UCSD-AML1 (cell line): ENCODE results near the gene APBA2.

Source experiments
- DNase-seq: peaks from one replicate; lab custom pipeline; 2025; ENCODE audit not compliant: unreplicated experiment; lab: John Stamatoyannopoulos, UW

Gene APBA2

DNA sequence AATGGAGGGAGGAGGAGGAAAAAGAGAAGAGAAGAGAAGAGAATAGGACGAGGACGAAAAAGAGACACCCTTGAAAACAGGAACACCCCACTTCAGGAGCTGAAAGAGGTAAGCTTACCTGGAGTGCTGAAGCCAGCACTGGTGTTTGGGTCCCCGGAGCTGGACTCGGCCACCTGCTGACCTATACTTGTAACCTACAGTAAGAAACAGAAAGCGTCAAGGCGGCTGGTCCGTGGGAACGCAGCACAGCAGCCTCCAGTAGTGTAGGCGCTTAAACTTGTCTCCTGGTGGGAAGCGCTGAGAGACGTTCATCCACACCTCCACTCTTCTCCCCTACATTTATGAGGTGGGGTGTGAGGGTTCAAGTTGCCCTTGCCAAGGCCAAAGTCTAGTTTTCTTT is 242.9 kb downstream of the APBA2 start:
- DNase-seq, result no peak

DNA sequence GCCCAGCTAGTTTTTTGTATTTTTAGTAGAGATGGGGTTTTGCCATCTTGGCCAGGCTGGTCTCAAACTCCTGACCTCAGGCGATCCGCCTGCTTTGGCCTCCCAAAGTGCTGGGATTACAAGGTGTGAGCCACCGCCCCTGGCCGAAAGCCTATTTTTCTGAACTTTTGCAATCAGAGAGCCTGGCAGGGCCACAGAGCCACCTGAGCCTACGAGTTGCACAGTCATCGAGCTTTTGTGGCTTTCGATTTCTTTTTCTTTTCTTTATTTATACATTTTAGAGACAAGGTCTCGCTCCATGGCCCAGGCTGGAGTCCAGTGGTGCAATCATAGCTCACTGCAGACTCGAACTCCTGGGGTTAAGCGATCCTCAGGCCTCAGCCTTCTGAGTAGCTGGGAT is 243.4 kb downstream of the APBA2 start:
- no peak for DNase-seq

DNA sequence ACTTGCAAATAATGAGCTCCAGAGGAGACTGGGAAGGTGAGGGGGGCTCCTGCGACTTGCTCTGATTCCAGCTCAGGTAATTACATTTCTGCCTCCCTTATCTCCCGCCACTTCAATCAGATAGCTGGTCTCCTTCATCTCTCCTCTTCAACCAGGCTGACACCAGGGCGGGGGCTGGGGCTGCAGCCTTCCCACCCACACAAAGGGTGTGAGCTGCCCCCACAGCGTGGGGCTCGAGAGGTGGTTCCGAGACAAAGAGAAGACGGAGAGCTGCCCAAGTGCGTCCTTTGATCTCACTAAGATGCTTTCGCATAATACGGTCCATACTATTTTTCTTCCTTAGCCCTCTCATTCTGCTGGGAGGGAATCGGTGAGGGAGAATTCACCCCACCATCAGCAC is 244.2 kb downstream of the APBA2 start:
- no peak for DNase-seq

DNA sequence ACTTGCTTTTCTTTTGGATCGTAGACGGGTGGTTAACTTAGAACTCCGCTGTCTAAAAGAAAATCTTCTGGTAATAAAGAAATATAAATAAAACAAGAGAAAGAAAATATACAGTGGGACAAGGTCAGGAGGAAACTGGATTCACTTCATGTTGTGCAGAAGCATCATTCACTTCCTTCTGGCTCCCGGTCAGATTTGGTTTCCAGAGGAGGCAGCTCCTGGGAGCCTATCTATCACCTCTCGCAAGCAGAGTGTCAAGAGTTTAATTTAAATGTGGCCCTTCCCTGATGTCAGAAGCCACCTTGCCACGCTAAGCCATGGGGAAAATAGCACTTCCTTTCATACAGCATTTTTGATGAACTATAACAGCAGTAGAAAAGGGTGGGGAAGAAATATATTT is 244.7 kb downstream of the APBA2 start:
- no peak for DNase-seq

DNA sequence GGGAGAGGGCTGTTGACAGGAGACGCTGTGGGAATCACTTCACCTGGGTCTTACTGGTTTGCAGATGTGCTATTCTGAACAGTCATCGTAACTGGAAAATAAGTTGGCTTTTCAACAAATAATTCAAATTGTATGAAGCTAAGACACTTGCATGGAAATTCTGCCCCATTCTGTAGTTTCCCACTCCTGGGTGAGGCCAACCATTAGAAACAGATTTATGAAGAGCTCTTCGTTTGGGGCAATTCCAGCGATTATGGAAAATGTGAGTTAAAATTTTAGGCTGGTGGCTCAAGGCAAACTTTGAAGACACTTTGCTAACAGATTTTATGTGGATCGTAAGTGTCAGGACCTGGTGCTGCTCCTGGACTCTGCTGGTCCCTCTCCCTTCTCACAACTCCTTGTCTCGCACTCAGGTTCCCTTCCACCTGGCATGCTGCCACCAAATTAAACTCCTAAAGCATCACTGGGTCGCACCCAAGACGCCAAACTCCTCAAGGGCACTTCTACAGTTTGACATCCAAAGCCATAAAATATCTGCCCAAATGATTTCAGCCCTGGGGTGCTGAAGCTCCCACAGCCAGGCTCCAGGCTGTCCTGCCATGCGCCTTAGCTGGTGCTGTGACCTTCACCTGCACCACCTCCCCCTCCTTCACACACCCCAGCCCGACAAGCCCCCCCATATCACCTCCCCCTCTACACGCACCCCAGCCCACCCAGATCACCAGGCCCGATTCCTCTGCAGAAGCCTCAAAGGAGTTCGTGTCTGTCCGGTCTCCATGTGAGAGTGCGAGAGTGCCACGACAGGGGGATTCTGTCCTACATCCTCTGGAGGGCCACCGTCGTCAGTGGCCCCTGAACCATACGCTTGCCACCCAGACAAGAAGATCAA is 245.4 kb downstream of the APBA2 start:
- no peak for DNase-seq

DNA sequence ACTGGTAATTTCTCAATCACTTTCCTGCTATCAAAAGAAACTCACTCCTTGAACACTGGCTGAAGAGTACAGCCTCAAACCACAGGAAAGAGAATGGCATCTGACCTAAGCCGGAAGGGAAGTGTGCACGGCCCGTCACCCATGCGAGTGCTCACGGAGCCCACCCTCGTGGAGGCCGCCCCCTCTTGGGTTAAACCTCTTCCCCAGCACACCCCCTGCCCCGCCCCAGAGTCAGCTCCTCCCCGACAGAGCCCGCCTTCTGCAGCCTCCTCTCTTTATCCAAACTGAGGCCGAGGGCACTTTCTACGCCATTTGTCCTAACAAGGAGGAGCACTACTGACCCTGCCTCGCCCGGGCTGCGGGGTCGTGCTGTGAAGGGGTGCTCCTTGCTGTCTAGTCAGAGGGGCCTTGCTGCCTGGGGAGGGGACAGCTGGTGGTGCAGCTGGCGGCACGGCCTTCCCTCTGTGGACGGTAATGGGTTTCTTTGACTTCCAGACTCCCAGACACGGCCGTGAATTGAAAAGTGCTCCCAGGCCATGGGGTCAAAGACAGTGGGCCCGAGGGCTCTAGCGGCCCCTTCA is 246.2 kb downstream of the APBA2 start:
- DNase-seq, result peak; percentile 36

DNA sequence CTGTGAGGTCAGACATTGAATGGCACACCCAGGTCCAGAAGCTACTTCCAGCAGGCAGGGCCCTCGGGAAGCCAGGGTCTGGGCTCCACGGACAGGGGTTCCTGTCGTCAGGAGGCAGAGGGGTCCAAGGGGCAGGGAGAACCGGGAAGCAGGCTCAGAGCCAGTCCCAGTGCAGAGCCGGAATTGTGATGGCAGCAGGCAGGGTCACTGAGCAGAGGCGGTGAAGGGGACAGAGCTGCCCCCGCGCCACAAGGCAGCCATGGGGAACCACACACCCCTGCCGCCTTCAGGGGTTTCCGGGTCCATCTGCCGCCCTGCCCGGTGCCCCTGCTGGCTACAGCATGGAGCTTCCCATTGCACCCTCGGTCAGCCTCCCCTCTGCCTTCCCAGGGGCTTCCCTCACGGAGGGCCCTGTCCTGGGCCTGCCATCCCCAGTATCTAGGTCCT is 247.0 kb downstream of the APBA2 start:
- DNase-seq, result no peak

DNA sequence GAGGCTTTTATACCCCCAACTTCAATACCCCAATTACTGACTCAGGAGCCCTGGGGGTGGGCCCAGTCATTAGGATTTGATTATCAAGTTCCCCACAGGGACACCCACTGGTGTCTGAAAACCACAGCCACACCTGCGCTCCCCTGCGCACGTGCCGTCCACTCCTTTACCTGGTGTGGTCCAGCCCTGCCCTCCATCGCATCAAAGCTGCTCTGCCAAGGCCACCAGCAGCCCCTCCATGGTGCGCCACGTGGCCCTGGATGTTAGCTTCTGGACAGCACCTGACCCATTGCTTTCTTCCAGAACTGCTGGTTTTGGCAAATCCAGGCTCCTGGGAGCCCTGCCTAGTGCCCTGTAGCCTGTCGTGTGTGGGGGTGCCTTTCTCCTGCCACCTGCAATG is 247.5 kb downstream of the APBA2 start:
- DNase-seq, result no peak

DNA sequence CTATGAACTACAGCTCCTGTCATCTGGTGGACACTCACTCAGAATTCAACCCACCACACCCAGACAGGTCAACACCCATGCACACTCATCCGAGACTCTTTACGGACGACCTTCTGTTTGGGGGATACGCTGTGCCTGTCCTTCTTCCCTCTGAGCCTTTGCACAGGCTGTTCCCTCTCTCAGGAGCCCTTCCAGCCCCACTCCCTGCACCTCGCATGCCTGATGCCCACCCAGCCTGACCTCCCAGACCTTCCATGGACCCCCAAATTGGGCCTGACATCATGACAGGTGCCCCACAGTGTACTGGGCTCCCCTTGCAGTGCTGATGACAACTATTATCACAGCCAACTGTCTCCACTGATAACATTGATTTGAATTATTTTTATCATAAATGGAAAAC is 248.0 kb downstream of the APBA2 start:
- DNase-seq, result no peak

DNA sequence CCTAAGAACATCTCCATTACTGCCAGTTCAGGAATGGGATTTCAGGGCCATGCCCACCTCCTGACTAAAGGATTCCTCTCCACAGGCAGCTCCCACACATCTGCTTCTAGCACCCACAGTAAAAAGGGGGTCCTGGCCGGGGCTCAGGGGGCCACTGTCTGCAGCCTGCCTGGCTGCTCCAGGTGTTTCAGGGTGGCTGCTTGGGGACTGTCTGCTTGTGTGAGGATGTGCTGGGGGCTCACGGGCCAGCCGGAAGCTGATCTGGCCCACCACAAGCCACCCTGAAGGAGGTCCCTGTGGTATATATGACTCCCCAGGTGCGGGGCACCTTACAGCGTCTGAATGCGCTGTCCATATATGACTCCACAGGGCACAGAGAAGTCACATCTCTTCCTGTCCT is 248.5 kb downstream of the APBA2 start:
- no peak for DNase-seq

DNA sequence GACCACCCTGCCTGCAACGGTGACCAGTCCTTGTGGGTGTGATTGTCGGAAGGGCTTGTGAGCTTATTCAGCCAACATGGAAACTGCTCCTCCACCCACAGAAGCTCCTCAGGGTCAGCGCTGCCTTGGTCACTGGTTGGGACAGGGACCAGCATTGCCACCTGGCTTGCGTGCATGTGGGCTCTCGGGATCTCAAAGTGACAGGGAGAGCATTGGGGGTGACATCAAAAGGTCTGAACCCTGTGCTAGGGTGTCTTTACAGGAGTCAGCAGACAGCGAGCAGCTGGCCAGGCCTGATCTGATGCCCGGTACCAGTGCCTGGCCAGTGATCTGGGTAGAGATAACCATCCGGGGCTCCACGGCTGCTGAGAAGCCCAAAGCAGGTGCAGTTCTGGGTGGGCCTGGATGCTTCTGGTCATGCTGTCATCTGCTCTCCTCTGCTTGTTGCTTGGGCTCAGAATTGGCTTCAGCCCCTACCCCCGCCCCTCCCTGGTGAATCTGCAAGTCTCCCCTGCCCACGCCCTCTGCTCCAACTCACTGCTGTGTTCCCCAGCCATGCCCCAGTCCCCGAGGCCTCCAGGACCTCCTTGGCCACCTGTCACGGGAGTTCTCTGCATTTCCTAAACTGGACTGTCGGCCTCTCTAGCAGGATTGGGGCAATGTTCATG is 249.0 kb downstream of the APBA2 start:
- no peak for DNase-seq

DNA sequence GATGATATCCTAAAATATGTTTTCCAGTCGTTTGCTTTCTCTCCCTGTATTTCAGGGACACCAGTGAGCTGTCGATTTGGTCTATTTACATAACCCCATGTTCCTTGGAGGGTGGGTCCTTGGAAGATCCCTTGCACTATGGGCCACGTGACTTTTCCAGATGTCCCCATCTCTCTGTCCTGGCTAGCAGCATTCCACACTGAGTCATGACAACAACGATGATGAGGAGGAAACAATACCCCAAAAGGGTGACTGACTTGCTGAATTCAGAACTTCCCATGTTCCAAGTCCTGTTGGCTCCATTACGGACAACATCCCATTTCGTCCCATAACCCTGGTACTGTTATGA is 249.5 kb downstream of the APBA2 start:
- no peak for DNase-seq

DNA sequence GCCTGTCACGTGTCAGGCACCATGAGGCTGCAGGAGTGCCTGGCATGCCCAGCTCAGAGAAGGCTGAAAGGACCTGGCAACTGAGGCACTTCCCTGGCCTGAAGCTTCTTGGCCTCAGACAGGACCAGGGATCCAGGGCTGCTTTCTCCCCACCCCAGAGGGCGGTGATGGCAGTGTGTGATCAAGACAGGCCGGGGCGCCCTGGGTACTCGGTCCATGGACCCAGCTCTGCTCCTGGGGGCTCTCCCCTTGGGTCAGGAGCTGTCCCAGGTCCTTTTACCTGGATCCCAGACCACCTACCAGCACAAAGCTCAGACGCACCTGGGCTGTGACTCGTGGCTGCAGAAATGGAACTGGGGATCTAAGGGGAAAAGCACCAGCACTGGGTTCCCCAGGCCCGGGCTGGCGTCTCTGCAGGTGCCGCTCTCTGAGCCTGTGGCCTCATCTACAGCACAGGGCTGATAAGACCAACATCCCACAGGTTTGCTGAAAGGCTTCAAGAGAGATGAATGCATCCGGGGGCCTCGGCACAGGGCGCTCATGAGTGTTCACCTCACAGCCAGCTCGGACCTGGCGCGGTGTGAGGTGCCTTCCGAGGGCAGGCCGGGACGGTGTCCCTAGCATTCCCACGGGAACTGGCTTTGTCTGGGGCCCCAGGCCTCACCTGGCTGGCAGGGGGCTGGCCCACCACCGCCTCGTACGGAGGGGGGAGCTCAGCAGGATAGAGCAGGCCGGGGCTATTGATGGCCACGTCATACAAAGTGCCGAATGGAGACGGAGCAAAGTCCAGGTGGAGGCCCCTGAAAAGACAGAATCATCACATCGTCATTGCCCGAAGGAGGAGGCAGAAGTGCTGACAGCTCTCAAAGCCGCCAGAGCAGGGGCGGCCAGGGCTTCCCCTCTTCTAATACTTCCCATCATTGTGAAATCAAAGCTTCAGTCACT is 250.2 kb downstream of the APBA2 start:
- no peak for DNase-seq

DNA sequence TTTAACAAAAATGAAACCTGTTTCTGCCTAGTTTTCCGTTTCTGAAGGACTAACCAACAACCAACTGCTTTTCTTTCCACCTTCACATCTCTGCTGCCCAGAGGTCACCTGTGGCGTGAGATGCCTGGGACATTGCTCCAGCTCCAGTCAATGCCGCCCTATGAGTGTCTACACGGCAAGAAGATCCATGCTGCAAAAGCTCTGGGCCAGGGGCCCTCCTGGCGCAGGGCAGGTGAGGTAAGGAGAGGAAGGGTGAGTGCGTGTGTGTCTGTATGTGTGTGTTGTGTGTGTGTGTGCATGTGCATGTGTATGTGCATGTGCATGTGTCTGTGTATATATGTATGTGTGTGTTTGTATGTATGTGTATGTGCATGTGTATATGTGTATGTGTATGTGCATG is 252.5 kb downstream of the APBA2 start:
- no peak for DNase-seq

DNA sequence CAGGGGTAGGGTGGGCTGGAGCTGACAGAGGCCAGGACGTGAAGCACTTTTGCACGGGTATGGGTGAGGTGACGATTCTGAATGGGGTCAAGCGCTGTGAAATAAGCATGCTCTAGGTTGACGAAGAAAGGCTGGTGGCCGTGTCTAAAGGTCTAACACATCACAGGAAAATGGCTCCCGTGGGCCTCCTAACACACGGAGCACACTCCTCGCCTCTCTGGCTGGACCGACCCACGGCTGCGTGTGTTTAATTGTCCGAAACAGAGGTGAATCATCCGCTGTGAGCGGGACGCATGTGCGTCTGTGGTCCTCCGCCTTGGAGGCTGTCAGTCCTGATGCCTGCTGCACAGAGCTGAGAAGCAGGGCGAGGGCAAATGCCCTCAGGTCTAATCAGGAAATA is 253.3 kb downstream of the APBA2 start:
- no peak for DNase-seq

DNA sequence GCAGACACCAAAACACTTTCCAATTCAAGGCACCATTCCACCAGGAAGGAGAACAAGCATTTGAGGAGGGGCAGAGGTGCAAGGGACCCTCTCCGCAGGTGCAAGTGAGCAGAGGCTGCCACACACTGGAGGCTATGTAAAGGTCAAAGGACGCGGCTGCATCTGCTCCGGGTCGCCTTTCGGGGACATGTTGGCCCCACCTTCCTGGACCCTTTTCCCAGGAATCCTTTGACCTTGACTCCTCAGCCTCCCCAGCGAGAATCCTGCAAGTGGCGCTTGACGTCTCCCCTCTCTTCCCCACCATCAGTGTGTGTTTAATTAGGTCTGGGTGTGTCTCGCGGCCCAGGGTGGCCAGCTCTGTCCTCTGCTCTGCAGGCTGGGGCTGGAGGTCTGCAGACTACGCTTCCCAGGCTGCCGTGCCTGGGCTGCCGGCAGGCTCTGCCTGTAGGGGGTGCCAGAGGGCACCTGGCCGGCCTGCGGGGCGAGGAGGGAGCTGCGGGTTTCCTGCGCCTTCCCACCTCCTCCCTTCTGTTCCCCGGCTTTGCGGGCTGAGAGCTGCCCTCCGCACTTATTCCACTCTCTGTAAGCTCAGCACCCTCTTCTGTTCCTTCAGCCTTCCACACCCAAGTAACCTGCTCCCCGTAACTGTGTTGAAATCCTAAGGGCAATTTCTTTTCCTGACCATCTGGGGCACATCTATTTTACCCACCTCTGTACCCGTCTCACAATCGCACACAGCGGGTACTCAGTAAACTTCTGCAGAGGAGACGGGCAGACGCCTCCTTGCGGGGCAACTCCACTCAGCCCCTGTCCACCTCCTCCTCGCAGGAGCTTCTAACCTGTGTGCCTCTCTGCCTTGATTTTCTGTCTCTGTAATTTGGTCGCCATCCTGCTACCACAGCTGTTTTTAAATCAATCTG is 254.0 kb downstream of the APBA2 start:
- peak; percentile 79 for DNase-seq

DNA sequence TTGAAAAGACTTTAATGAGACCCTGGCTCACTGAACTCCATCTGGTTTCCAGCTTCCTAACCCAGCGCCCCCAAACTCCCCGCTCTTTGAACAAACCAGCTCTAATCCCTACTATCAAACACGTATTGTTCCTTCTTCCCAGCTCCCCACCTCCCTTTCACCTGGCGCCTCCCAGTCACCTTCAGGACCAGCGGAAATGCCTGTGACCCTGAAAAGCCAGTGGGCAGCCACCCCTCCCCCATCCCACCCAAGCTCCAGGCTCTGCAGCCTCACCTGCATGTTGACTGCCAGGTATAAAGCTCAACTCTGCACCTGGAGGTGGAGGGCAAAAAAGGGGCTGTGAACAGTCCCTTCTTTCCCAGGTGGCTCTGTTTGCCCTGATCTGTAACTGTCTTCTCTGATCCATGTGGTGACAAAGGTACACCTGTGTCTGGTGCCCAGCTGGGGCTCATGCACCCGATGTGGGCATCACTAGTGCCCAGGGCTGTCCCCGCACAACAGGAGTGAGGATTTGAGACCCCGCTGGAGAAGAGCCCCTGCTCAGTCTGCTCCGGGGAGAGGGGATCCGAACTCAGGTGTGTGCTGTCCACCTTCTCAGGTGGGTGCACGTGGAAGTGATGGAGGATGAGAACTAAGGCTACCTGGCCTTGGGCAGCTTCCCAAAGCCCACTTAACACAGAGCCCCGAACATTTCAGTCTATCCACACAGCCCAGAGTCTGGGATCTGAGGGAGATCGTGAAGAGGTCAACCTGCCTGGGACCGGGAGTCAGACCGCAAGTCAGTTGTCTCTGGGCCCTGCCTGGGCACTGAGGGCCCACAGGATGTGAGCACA is 254.9 kb downstream of the APBA2 start:
- no peak for DNase-seq

DNA sequence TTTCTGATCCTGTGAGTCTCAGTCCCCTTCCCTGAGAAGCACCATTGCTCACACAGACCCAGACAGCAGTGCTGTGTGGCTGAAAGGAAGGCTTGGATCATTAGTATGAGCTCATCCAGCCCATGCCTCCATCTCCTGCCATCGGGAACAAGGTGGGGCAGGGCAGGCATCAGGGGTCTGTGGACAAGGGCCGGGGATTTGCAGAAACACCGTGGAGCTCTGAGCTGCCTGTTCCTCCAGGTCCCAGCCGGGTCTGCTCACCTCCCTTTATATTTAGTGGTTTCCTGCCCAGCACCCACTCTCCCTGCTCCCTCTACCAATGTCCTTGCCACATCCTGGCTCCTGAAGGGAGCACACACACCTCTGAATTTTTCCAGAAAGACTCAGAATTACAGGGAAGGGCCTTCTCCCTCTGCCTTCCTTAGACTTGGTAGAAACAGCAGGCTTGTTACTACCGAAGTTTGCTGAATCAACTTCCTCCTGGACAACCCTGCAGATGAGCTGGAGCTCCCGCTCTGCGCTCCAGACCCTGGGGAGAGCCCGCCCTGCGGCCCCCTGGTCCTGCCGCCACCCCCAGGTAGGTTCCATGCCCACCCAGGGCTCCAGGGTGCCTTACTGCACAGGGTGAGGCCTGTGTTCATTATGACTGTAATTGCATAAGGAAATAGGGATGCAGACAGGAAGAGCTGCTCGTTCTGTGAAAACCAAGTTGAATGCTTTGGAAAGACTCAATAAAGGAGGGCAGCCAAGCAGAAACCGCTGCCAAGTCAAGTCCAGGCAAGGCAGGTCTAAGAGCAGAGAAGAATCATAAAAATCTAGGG is 255.7 kb downstream of the APBA2 start:
- DNase-seq, result peak; percentile 40
